ENCODE results near the gene MAPK1IP1L.
A peak's percentile ranks its signal among the peaks of the same experiment; 100 is the strongest.

The MAPK1IP1L gene

DNA sequence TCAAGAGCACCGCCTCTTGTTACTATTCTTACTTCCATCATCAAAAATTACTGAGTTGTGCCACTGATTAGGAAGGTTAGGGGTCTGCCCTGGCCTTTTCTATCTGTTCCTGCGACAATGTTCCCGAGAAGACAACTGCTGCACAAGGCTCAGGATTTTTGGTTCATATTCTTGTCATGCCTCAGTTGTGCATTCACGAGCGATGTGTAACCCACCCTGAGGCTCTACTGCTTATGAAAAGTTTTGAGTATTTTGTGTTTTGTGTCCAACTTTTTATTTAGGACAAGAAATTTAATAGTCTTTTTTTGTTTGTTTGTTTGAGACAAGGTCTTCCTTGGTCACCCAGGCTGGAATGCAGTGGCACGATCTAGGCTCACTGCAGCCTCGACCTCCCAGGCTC, 54.5 kb downstream of the MAPK1IP1L start:
- no peak overlapping the region for H3K56ac ChIP-seq (ENCODE audit: low read length)
- H3K4ac ChIP-seq (ENCODE audit: low read depth, low read length): no peak overlapping the region
- WGBS (ENCODE audit: extremely low coverage, insufficient coverage, low lambda C conversion rate): no CpG with 5 or more reads among the region's 7 CpGs
- no peak overlapping the region for H3K4me2 ChIP-seq (ENCODE audit: low read length)
- DNase-seq: no peak
- H3K79me2 ChIP-seq (ENCODE audit: control insufficient read depth, insufficient read depth, low read length): no peaks in the 10 kb centered on the region
- H4K5ac ChIP-seq (ENCODE audit: low read length): no peak overlapping the region
- H4K8ac ChIP-seq (ENCODE audit: low read depth, low read length): no peak overlapping the region
- H3K9ac ChIP-seq (ENCODE audit: low read length): no peak overlapping the region
- no peaks in the 10 kb centered on the region for H3K79me1 ChIP-seq (ENCODE audit: low read length)
- no peak overlapping the region for H2AK5ac ChIP-seq (ENCODE audit: low read length)
- H3K18ac ChIP-seq (ENCODE audit: low read length): no peak overlapping the region
- H3K27ac ChIP-seq (ENCODE audit: low read depth, low read length): no peak overlapping the region
- H3K27me3 ChIP-seq (ENCODE audit: insufficient read depth, low read length, poor library complexity): no peaks in the 10 kb centered on the region
- H2BK5ac ChIP-seq (ENCODE audit: low read length): no peak overlapping the region
- H3K4me1 ChIP-seq (ENCODE audit: control insufficient read depth, low read depth, low read length): peaks cover 7% of the 10 kb centered on the region
- H2BK120ac ChIP-seq (ENCODE audit: low read depth, low read length): no peak overlapping the region
- H2BK15ac ChIP-seq (replicated peaks; ENCODE audit: low read depth): no peak overlapping the region
- no peaks in the 10 kb centered on the region for H3K36me3 ChIP-seq (ENCODE audit: control insufficient read depth, insufficient read depth, low read length)
- no peak overlapping the region for H3K4me3 ChIP-seq (ENCODE audit: low read length)
- no peak overlapping the region for H3K23ac ChIP-seq (ENCODE audit: low read length)

DNA sequence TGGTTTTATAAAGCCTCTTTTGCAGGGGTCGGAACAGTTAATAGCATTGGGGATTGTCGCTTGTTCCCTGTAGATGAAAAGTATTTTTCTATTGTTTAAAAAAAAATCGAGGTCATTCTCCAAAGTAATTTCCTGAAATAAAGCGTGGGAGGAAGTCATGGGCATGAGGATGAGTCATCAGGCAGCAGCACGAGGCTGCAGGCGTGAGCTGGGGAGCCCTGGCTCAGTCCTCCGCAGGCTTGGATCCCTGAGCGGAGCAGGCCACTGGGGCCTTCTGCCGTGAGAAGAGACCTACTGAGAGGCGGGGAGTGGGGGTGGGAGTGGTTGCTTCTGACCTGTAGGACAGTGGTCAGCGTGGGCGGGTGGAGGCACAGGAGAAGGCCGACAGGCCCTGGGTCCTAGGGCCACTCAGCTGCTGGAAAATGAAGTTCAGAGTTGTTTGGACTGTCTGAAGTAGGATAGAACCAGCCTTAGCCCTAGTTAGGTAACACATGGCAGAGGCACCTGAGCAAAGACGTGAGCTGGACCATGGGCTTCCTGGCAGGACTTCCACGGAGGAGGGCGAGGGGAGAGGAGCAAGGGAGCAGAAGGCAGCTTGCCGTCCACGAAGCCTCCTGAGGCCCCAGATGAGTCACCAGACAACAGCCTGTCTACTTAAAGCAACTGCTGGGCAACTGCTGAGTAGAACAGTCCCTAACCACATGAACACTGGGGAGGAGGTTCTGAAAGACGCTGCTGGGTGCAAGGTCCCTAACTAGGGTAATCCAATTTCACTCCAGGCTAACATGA, 56.5 kb downstream of the MAPK1IP1L start:
- Histone ChIP-seq H3K23ac (ENCODE audit: low read length) (no peak overlapping the region), H3K79me2 (ENCODE audit: control insufficient read depth, insufficient read depth, low read length) (no peaks in the 10 kb centered on the region), H3K79me1 (ENCODE audit: low read length) (no peaks in the 10 kb centered on the region), H2BK5ac (ENCODE audit: low read length) (no peak overlapping the region), H2AK5ac (ENCODE audit: low read length) (no peak overlapping the region), H3K9ac (ENCODE audit: low read length) (no peak overlapping the region), H3K27ac (ENCODE audit: low read depth, low read length) (no peak overlapping the region), H2BK15ac (replicated peaks; ENCODE audit: low read depth) (no peak overlapping the region), H3K36me3 (ENCODE audit: control insufficient read depth, insufficient read depth, low read length) (no peaks in the 10 kb centered on the region), H4K5ac (ENCODE audit: low read length) (no peak overlapping the region), H3K56ac (ENCODE audit: low read length) (peak overlapping the region; percentile 52), H4K8ac (ENCODE audit: low read depth, low read length) (no peak overlapping the region), H3K4me3 (ENCODE audit: low read length) (no peak overlapping the region), H3K18ac (ENCODE audit: low read length) (no peak overlapping the region), H3K27me3 (ENCODE audit: insufficient read depth, low read length, poor library complexity) (no peaks in the 10 kb centered on the region), H3K4me1 (ENCODE audit: control insufficient read depth, low read depth, low read length) (peaks cover 4% of the 10 kb centered on the region), H3K4me2 (ENCODE audit: low read length) (no peak overlapping the region), H2BK120ac (ENCODE audit: low read depth, low read length) (no peak overlapping the region), H3K4ac (ENCODE audit: low read depth, low read length) (no peak overlapping the region)
- peak; percentile 83 for DNase-seq
- no CpG with 5 or more reads among the region's 19 CpGs for WGBS (ENCODE audit: extremely low coverage, insufficient coverage, low lambda C conversion rate)

DNA sequence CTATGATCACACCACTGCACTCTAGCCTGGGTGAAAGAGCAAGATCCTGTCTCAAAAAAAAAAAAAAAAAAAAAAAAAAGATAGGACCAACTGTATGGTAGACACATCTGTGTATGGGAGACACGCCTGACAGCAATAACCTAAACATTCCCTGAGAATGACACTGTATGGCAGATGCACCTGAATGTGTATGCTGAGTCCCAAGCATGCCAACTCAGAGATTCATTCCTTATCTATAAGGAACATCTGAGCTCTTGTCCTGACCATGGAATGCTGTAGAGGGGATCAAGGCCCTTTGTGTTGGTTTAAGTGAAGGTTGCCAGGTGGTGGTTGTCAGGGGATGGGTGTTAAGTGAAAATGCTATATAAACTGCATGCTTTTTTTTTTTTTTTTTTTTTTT, 58.4 kb downstream of the MAPK1IP1L start:
- no peaks in the 10 kb centered on the region for H3K36me3 ChIP-seq (ENCODE audit: control insufficient read depth, insufficient read depth, low read length)
- no peak overlapping the region for H3K4me3 ChIP-seq (ENCODE audit: low read length)
- no peaks in the 10 kb centered on the region for H3K79me2 ChIP-seq (ENCODE audit: control insufficient read depth, insufficient read depth, low read length)
- no peak overlapping the region for H2BK15ac ChIP-seq (replicated peaks; ENCODE audit: low read depth)
- H2BK120ac ChIP-seq (ENCODE audit: low read depth, low read length): no peak overlapping the region
- no peak overlapping the region for H3K23ac ChIP-seq (ENCODE audit: low read length)
- no peak overlapping the region for H2BK5ac ChIP-seq (ENCODE audit: low read length)
- no peak overlapping the region for H4K8ac ChIP-seq (ENCODE audit: low read depth, low read length)
- H3K18ac ChIP-seq (ENCODE audit: low read length): no peak overlapping the region
- no peak overlapping the region for H3K9ac ChIP-seq (ENCODE audit: low read length)
- H3K27ac ChIP-seq (ENCODE audit: low read depth, low read length): no peak overlapping the region
- no peaks in the 10 kb centered on the region for H3K27me3 ChIP-seq (ENCODE audit: insufficient read depth, low read length, poor library complexity)
- H3K79me1 ChIP-seq (ENCODE audit: low read length): no peaks in the 10 kb centered on the region
- no peak overlapping the region for H3K4ac ChIP-seq (ENCODE audit: low read depth, low read length)
- H3K56ac ChIP-seq (ENCODE audit: low read length): no peak overlapping the region
- no peak overlapping the region for H2AK5ac ChIP-seq (ENCODE audit: low read length)
- DNase-seq: peak; percentile 49
- no peak overlapping the region for H3K4me2 ChIP-seq (ENCODE audit: low read length)
- no peak overlapping the region for H4K5ac ChIP-seq (ENCODE audit: low read length)
- WGBS (ENCODE audit: extremely low coverage, insufficient coverage, low lambda C conversion rate): no CpG with 5 or more reads among the region's 1 CpG
- no peaks in the 10 kb centered on the region for H3K4me1 ChIP-seq (ENCODE audit: control insufficient read depth, low read depth, low read length)

DNA sequence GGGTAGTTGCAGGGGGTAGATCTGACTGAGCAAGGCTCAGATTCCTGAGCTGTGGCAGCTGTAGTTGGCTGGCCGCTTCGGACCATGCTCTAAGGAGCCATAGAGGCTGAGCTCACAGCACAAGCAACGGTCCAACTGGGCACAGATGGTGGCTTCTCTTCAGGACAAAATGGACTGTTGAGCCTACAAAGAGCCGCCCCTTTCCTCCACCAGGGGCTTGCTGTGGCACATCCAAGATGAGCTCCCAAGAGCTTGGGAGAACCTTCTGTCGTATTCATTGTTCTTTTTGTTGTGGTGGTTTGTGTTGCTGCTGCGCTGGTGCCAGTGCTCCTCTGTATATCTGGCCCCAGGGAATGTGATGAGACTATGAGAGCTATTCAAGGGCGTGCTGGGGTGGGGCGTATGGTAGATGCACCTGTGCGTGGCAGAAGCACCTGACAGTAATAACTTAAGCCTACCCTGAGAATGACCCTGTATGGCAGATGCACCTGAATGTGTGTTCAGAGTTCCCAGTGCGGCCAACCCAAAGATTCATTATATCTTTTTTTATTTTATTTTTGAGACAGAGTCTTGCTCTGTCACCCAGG, 59.8 kb downstream of the MAPK1IP1L start:
- Histone ChIP-seq H2BK120ac (ENCODE audit: low read depth, low read length) (no peak overlapping the region), H2AK5ac (ENCODE audit: low read length) (no peak overlapping the region), H3K4me1 (ENCODE audit: control insufficient read depth, low read depth, low read length) (peaks cover 1% of the 10 kb centered on the region), H3K27me3 (ENCODE audit: insufficient read depth, low read length, poor library complexity) (no peaks in the 10 kb centered on the region), H3K56ac (ENCODE audit: low read length) (no peak overlapping the region), H3K9ac (ENCODE audit: low read length) (no peak overlapping the region), H3K79me1 (ENCODE audit: low read length) (no peaks in the 10 kb centered on the region), H2BK15ac (replicated peaks; ENCODE audit: low read depth) (no peak overlapping the region), H3K79me2 (ENCODE audit: control insufficient read depth, insufficient read depth, low read length) (no peaks in the 10 kb centered on the region), H3K4ac (ENCODE audit: low read depth, low read length) (no peak overlapping the region), H3K4me2 (ENCODE audit: low read length) (no peak overlapping the region), H3K36me3 (ENCODE audit: control insufficient read depth, insufficient read depth, low read length) (no peaks in the 10 kb centered on the region), H3K4me3 (ENCODE audit: low read length) (no peak overlapping the region), H2BK5ac (ENCODE audit: low read length) (no peak overlapping the region), H3K18ac (ENCODE audit: low read length) (no peak overlapping the region), H4K8ac (ENCODE audit: low read depth, low read length) (no peak overlapping the region), H3K23ac (ENCODE audit: low read length) (no peak overlapping the region), H3K27ac (ENCODE audit: low read depth, low read length) (no peak overlapping the region), H4K5ac (ENCODE audit: low read length) (no peak overlapping the region)
- DNase-seq: peak; percentile 21
- WGBS (ENCODE audit: extremely low coverage, insufficient coverage, low lambda C conversion rate): no CpG with 5 or more reads among the region's 10 CpGs

GRCh38 chr14:55114720-55115119, 63.3 kb downstream of the MAPK1IP1L start:
- H3K27me3 ChIP-seq (ENCODE audit: insufficient read depth, low read length, poor library complexity): no peaks in the 10 kb centered on the region
- H3K23ac ChIP-seq (ENCODE audit: low read length): no peak overlapping the region
- no peak overlapping the region for H3K4me2 ChIP-seq (ENCODE audit: low read length)
- WGBS (ENCODE audit: extremely low coverage, insufficient coverage, low lambda C conversion rate): no CpG with 5 or more reads among the region's 2 CpGs
- no peak for DNase-seq
- no peak overlapping the region for H2BK120ac ChIP-seq (ENCODE audit: low read depth, low read length)
- H3K56ac ChIP-seq (ENCODE audit: low read length): no peak overlapping the region
- no peak overlapping the region for H3K4me3 ChIP-seq (ENCODE audit: low read length)
- H3K36me3 ChIP-seq (ENCODE audit: control insufficient read depth, insufficient read depth, low read length): no peaks in the 10 kb centered on the region
- H3K4ac ChIP-seq (ENCODE audit: low read depth, low read length): no peak overlapping the region
- H3K27ac ChIP-seq (ENCODE audit: low read depth, low read length): no peak overlapping the region
- H4K8ac ChIP-seq (ENCODE audit: low read depth, low read length): no peak overlapping the region
- no peak overlapping the region for H2AK5ac ChIP-seq (ENCODE audit: low read length)
- H4K5ac ChIP-seq (ENCODE audit: low read length): no peak overlapping the region
- H3K4me1 ChIP-seq (ENCODE audit: control insufficient read depth, low read depth, low read length): peaks cover 2% of the 10 kb centered on the region
- H3K18ac ChIP-seq (ENCODE audit: low read length): no peak overlapping the region
- no peak overlapping the region for H2BK15ac ChIP-seq (replicated peaks; ENCODE audit: low read depth)
- H2BK5ac ChIP-seq (ENCODE audit: low read length): no peak overlapping the region
- no peak overlapping the region for H3K9ac ChIP-seq (ENCODE audit: low read length)
- no peaks in the 10 kb centered on the region for H3K79me2 ChIP-seq (ENCODE audit: control insufficient read depth, insufficient read depth, low read length)
- H3K79me1 ChIP-seq (ENCODE audit: low read length): no peaks in the 10 kb centered on the region

All from mesendoderm (in vitro differentiated cells).